Measurements from ENCODE around the gene GPBAR1.
A peak's percentile ranks its signal among the peaks of the same experiment; 100 is the strongest.

DNA sequence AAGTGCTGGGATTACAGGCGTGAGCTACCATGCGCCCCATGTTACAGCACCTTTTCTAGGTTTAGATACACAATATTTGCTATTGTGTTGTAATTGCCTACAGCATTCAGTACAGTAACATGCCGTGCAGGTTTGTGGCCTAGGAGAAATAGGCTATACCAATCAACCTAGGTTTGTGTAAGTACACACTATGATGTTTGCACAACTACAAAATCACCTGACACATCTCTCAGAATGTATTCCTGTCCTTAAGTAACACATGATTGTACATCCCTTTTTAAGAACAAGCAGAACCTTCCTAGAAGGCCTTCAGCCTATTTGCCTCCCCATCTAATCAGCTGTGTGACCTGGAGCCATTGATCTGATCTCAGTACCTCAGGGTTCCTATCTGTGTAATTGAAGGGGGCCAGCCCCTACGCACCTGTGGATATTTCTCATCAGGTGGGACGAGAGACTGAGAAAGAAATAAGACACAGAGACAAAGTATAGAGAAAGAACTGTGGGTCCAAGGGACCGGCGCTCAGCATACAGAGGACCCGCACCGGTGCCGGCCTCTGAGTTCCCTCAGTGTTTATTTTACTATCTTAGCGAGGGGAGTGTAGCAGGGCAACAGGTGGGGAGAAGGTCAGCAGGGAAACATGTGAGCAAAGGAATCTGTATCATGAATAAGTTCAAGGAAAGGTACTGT is 50.2 kb downstream of the GPBAR1 start:
- TF ChIP-seq, protein P1, sequence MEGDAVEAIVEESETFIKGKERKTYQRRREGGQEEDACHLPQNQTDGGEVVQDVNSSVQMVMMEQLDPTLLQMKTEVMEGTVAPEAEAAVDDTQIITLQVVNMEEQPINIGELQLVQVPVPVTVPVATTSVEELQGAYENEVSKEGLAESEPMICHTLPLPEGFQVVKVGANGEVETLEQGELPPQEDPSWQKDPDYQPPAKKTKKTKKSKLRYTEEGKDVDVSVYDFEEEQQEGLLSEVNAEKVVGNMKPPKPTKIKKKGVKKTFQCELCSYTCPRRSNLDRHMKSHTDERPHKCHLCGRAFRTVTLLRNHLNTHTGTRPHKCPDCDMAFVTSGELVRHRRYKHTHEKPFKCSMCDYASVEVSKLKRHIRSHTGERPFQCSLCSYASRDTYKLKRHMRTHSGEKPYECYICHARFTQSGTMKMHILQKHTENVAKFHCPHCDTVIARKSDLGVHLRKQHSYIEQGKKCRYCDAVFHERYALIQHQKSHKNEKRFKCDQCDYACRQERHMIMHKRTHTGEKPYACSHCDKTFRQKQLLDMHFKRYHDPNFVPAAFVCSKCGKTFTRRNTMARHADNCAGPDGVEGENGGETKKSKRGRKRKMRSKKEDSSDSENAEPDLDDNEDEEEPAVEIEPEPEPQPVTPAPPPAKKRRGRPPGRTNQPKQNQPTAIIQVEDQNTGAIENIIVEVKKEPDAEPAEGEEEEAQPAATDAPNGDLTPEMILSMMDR (IDR thresholded peaks at IDR 0.05; ENCODE audit: low read depth, low read length, missing input control) = no peak
- no peak for TF ChIP-seq FOXA1 (IDR thresholded peaks at IDR 0.05)
- no peak for TF ChIP-seq GABPA (IDR thresholded peaks at IDR 0.05 in 1 of 2, conservative IDR thresholded peaks at IDR 0.05 in 1 of 2)
- TF ChIP-seq RXRA (IDR thresholded peaks at IDR 0.05) = peak in 1 of 2 donors; percentile 6
- TF ChIP-seq, protein P2, sequence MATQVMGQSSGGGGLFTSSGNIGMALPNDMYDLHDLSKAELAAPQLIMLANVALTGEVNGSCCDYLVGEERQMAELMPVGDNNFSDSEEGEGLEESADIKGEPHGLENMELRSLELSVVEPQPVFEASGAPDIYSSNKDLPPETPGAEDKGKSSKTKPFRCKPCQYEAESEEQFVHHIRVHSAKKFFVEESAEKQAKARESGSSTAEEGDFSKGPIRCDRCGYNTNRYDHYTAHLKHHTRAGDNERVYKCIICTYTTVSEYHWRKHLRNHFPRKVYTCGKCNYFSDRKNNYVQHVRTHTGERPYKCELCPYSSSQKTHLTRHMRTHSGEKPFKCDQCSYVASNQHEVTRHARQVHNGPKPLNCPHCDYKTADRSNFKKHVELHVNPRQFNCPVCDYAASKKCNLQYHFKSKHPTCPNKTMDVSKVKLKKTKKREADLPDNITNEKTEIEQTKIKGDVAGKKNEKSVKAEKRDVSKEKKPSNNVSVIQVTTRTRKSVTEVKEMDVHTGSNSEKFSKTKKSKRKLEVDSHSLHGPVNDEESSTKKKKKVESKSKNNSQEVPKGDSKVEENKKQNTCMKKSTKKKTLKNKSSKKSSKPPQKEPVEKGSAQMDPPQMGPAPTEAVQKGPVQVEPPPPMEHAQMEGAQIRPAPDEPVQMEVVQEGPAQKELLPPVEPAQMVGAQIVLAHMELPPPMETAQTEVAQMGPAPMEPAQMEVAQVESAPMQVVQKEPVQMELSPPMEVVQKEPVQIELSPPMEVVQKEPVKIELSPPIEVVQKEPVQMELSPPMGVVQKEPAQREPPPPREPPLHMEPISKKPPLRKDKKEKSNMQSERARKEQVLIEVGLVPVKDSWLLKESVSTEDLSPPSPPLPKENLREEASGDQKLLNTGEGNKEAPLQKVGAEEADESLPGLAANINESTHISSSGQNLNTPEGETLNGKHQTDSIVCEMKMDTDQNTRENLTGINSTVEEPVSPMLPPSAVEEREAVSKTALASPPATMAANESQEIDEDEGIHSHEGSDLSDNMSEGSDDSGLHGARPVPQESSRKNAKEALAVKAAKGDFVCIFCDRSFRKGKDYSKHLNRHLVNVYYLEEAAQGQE (IDR thresholded peaks at IDR 0.05) = no peak
- TF ChIP-seq YY1 (IDR thresholded peaks at IDR 0.05) = no peak
- no peak for TF ChIP-seq RAD21 (IDR thresholded peaks at IDR 0.05)
- no peak for TF ChIP-seq HNF4A (conservative IDR thresholded peaks at IDR 0.05)
- TF ChIP-seq, protein P3, sequence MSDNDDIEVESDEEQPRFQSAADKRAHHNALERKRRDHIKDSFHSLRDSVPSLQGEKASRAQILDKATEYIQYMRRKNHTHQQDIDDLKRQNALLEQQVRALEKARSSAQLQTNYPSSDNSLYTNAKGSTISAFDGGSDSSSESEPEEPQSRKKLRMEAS (IDR thresholded peaks at IDR 0.05) = no peak

Measured in liver (tissue), 3 donors.